SH-SY5Y (cell line): ENCODE data around the gene LGI4.

ENCODE experiments used
- GATA2 ChIP-seq: IDR thresholded peaks from 2 replicates; pipeline ENCODE4 v1.6.1; 2011; ENCODE audit warnings: mild to moderate bottlenecking, low read depth, low read length
- GATA3 ChIP-seq: IDR thresholded peaks from 2 replicates; pipeline ENCODE4 v1.6.1; 2011; ENCODE audit warnings: low read depth, mild to moderate bottlenecking, low read length, moderate library complexity

DNA sequence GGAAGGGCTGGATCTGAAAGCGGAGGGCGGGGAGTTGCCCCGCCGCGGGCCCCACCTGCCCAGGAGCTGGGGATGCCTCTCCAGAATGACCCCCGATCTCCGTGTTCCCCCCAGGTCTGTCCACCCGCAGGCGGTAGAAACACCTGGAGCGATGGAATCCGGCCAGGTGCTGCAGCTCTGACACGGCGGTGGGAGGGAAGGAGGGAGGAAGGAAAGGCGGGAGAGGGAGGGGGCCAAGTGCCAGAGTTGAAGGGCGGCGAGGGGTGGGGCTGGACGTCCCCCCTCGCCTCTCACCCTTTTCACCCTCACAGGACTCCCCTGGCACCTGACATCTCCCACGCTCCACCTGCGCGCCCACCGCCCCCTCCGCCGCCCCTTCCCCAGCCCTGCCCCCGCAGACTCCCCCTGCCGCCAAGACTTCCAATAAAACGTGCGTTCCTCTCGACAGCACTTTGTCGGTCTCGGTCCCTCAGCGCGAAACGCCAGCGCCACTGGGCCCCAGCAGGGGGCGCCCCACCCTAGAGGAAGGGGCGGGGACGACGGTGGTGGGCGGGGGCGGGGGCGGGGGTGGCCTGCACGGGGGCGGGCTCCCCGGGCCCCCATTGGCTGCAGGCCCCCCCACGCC, 7.9 kb upstream of the LGI4 start:
- TF ChIP-seq GATA3 (no peak), GATA2 (no peak)
